Neural cell (in vitro differentiated cells): ENCODE data around the gene LUZP1. TPM values are rescaled to one million over a fixed set of nuclear protein-coding genes. Genes with fewer than 3 reads are reported as not detected.

Source experiments
- H2AFZ ChIP-seq: fragments of 200-600, 300-800 bp; sonication (generic), shearing (Covaris generic); 2 replicates; pipeline ENCODE4 v1.6.0; 2014; ENCODE audit warnings: low read depth, mild to moderate bottlenecking, antibody characterized with exemption, low read length, moderate library complexity
- H3F3A ChIP-seq: fragments of 200-600 bp; shearing (Covaris generic); 2 replicates; pipeline ENCODE4 v1.6.1; 2016; ENCODE audit warnings: mild to moderate bottlenecking, moderate library complexity, mixed read lengths, antibody characterized with exemption, low read length; ENCODE audit not compliant: insufficient read depth, poor library complexity, severe bottlenecking
- H3K27ac ChIP-seq: fragments of 200-600, 300-800 bp; sonication (generic), shearing (Covaris generic); 2 replicates; pipeline ENCODE4 v1.5.1; 2014; ENCODE audit warnings: mild to moderate bottlenecking, low read length, moderate library complexity
- H3K27me3 ChIP-seq: fragments of 300-800, 200-600 bp; sonication (generic), shearing (Covaris generic); 2 replicates; pipeline ENCODE4 v1.6.0; 2014; ENCODE audit warnings: mild to moderate bottlenecking, low read depth, low read length, moderate library complexity; ENCODE audit not compliant: insufficient read depth
- H3K36me3 ChIP-seq: fragments of 300-800, 200-600 bp; sonication (generic), shearing (Covaris generic); 2 replicates; pipeline ENCODE4 v1.5.1; 2014; ENCODE audit warnings: mild to moderate bottlenecking, antibody characterized with exemption, low read length, moderate library complexity; ENCODE audit not compliant: insufficient read depth
- H3K4me2 ChIP-seq: fragments of 300-800, 200-600 bp; sonication (generic), shearing (Covaris generic); 2 replicates; pipeline ENCODE4 v1.6.0; 2014; ENCODE audit warnings: mild to moderate bottlenecking, low read length
- H3K4me3 ChIP-seq: fragments of 300-800, 200-600 bp; sonication (generic), shearing (Covaris generic); 2 replicates; pipeline ENCODE4 v1.5.1; 2014; ENCODE audit warnings: mild to moderate bottlenecking, low read length, moderate library complexity
- H3K79me2 ChIP-seq: fragments of 200-600 bp; shearing (Covaris generic); replicated peaks from 2 replicates; pipeline ENCODE4 v1.6.0; 2014; ENCODE audit warnings: mild to moderate bottlenecking, low read length, moderate library complexity; ENCODE audit not compliant: insufficient read depth
- H3K9ac ChIP-seq: fragments of 300-800, 200-600 bp; sonication (generic), shearing (Covaris generic); 2 replicates; pipeline ENCODE4 v1.6.1; 2016; ENCODE audit warnings: mild to moderate bottlenecking, low read length, mixed read lengths
- H3K9me2 ChIP-seq: fragments of 200-600 bp; shearing (Covaris generic); 2 replicates; pipeline ENCODE4 v1.6.1; 2016; ENCODE audit warnings: mild to moderate bottlenecking, low read length, mixed read lengths; ENCODE audit not compliant: insufficient read depth
- H3K9me3 ChIP-seq: fragments of 200-600, 300-800 bp; sonication (generic), shearing (Covaris generic); 2 replicates; pipeline ENCODE4 v1.6.1; 2016; ENCODE audit warnings: mild to moderate bottlenecking, mixed run types, low read length, moderate library complexity, mixed read lengths
- H4K20me1 ChIP-seq: fragments of 200-600 bp; shearing (Covaris generic); 2 replicates; pipeline ENCODE4 v1.6.1; 2016; ENCODE audit warnings: mild to moderate bottlenecking, mixed run types; ENCODE audit not compliant: insufficient read depth
- CTCF ChIP-seq: fragments of 450-650 bp; IDR thresholded peaks from 2 replicates; pipeline ENCODE4 v1.5.1; 2014; ENCODE audit warnings: antibody characterized with exemption, mild to moderate bottlenecking, moderate library complexity; ENCODE audit not compliant: poor library complexity, severe bottlenecking
- EP300 ChIP-seq: fragments of 450-650 bp; conservative IDR thresholded peaks from 2 replicates; pipeline ENCODE4 v1.6.1; 2014; ENCODE audit warnings: antibody characterized with exemption, mild to moderate bottlenecking, moderate library complexity; ENCODE audit not compliant: poor library complexity, severe bottlenecking
- EZH2 ChIP-seq: fragments of 200-600, 300-800 bp; shearing (Covaris generic), sonication (generic); IDR thresholded peaks from 2 replicates; pipeline ENCODE4 v1.6.1; 2014; ENCODE audit warnings: antibody characterized with exemption, low read length, borderline replicate concordance, mild to moderate bottlenecking; ENCODE audit not compliant: insufficient read depth, poor library complexity, severe bottlenecking
- MXI1 ChIP-seq: fragments of 450-650 bp; conservative IDR thresholded peaks from 2 replicates; pipeline ENCODE4 v1.6.1; 2014; ENCODE audit warnings: antibody characterized with exemption, mild to moderate bottlenecking; ENCODE audit not compliant: poor library complexity, severe bottlenecking
- POLR2AphosphoS5 ChIP-seq: IDR thresholded peaks from 2 replicates; pipeline ENCODE4 v1.6.1; 2012
- RAD21 ChIP-seq: fragments of 450-650 bp; conservative IDR thresholded peaks from 2 replicates; pipeline ENCODE4 v1.6.1; 2014; ENCODE audit warnings: antibody characterized with exemption, mild to moderate bottlenecking, moderate library complexity
- SMC3 ChIP-seq: fragments of 450-650 bp; conservative IDR thresholded peaks from 2 replicates; pipeline ENCODE4 v1.6.1; 2014; ENCODE audit warnings: antibody characterized with exemption, mild to moderate bottlenecking, moderate library complexity; ENCODE audit not compliant: poor library complexity
- TAF1 ChIP-seq: IDR thresholded peaks from 2 replicates; pipeline ENCODE4 v1.6.1; 2012; ENCODE audit warnings: low read depth
- polyA minus RNA-seq: library from RNA; depleted of rRNA, polyadenylated mRNA; stranded (reverse); fragments of >200 nt; gene quantifications from 2 replicates; pipeline ENCODE4 v1.2.3, GENCODE V29; 2014
- polyA plus RNA-seq: library from polyadenylated mRNA; depleted of rRNA; stranded (reverse); fragments of >200 nt; gene quantifications from 2 replicates; pipeline ENCODE4 v1.2.3, GENCODE V29; 2014
- TF ChIP-seq, protein P1 (sequence below): IDR thresholded peaks from 2 replicates; pipeline ENCODE4 v1.6.1; 2012; ENCODE audit warnings: borderline replicate concordance

LUZP1 gene
- polyA plus RNA-seq (2.3 and 3.4 TPM in 2 replicates), polyA minus RNA-seq (14.9 and 19.1 TPM in 2 replicates)

DNA sequence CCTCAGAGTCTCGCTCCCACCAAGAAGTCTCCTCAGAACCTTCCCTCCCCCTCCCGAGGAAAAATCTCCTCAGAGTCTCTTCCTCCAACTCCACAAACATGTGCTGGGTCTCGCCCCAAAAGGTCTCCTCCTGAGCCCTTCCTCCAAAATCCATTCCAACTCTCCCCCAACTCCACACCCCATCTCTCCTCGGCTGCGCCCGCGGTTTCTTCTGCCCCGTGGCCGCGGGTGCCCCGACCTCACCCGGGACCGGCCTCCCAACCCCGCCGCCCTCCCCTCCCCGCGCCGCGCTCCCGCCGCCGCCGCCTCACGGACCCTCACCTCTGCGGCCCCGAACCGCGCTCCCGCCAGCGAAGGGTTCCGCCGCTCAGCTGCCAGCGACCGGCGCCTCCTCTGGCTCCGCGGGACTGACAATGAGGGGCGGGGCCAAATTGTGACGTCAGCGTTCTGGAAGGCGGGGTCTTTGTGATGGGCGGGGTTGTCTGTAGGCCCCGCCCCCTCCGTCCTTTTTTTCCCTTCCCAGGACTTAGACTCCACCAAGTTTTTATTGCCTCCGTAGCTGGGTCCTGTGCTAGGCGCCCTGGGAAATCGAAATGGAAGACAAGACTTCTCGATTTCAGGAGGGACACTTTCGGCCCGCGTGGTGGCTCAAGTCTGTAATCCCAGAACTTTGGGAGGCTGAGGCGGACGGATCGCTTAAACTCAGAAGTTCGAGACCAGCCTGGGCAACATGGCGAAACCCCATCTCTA is at the start of gene LUZP1:
TSS of gene LUZP1 (minus strand) at position 412 of the 750 bp plus-strand sequence.
- Histone ChIP-seq H3F3A (peaks cover 8% of the 10 kb centered on the region), H3K4me3 (peak within 1 kb of the TSS; percentile 94), H3K27ac (peak within 1 kb of the TSS; percentile 75), H3K4me2 (no peak within 1 kb of the TSS), H3K9ac (peak within 1 kb of the TSS; percentile 75), H3K9me3 (no peaks in the 10 kb centered on the region), H3K79me2 (peaks cover 32% of the 10 kb centered on the region), H3K9me2 (no peaks in the 10 kb centered on the region), H4K20me1 (no peaks in the 10 kb centered on the region), H3K36me3 (no peaks in the 10 kb centered on the region), H2AFZ (peak within 1 kb of the TSS; percentile 59), H3K27me3 (no peaks in the 10 kb centered on the region)
- TF ChIP-seq SMC3 (peak; percentile 29), TAF1 (peak; percentile 91), EZH2 (no peak), MXI1 (peak; percentile 88), EP300 (peak; percentile 37), CTCF (peak; percentile 26), POLR2AphosphoS5 (peak; percentile 90), RAD21 (no peak)
- TF ChIP-seq, protein P1, sequence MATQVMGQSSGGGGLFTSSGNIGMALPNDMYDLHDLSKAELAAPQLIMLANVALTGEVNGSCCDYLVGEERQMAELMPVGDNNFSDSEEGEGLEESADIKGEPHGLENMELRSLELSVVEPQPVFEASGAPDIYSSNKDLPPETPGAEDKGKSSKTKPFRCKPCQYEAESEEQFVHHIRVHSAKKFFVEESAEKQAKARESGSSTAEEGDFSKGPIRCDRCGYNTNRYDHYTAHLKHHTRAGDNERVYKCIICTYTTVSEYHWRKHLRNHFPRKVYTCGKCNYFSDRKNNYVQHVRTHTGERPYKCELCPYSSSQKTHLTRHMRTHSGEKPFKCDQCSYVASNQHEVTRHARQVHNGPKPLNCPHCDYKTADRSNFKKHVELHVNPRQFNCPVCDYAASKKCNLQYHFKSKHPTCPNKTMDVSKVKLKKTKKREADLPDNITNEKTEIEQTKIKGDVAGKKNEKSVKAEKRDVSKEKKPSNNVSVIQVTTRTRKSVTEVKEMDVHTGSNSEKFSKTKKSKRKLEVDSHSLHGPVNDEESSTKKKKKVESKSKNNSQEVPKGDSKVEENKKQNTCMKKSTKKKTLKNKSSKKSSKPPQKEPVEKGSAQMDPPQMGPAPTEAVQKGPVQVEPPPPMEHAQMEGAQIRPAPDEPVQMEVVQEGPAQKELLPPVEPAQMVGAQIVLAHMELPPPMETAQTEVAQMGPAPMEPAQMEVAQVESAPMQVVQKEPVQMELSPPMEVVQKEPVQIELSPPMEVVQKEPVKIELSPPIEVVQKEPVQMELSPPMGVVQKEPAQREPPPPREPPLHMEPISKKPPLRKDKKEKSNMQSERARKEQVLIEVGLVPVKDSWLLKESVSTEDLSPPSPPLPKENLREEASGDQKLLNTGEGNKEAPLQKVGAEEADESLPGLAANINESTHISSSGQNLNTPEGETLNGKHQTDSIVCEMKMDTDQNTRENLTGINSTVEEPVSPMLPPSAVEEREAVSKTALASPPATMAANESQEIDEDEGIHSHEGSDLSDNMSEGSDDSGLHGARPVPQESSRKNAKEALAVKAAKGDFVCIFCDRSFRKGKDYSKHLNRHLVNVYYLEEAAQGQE = peak; percentile 67

DNA sequence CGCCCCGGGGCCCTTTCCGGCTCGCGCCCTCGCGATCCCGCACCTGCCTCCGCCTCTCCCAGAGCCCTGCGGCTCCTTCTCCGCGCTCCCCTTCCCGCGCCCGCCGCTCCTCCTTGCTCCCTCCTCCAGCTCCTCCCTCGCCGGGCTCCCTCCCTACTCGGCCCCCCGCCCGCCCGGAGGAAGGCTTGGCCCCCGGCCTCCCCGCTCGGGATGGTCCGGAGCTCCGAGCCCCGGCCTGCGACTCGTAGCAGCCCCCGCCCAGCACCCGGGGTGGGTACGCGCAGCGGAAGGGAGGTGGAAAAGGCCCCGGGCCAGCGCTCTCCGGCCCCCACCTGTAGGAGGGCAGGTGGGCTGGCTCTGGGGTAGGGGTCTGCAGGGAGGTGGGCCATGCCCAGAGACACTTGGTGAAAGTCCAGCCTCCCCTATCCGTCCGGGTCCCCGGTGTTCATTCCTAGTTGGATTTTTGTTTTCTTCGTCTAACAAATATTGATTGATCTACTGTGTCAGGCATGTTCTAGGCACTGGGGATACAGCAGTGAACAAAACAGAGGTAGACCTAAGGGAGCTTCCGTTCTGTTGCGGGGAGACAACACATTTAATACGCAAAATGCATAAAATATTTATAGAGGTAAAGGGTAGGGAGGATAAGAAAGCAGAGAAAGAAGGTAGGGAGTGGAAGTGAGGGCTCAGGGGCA is 48.9 kb upstream of the LUZP1 start, which contains the start of gene HTR1D:
TSS of gene HTR1D (minus strand) at position 82 of the 695 bp plus-strand sequence. CDS start 23,283 bp downstream, outside the sequence.
- H3K79me2 ChIP-seq = no peaks in the 10 kb centered on the region
- no peaks in the 10 kb centered on the region for H3K36me3 ChIP-seq
- H3K9me3 ChIP-seq = no peaks in the 10 kb centered on the region
- H3K9ac ChIP-seq = no peak within 1 kb of the TSS
- H3K27ac ChIP-seq = no peak within 1 kb of the TSS
- no peak for TF ChIP-seq CTCF
- no peak for TF ChIP-seq MXI1
- TF ChIP-seq EZH2 = no peak
- TF ChIP-seq TAF1 = no peak
- no peak for TF ChIP-seq SMC3
- no peak for TF ChIP-seq POLR2AphosphoS5
- no peak for TF ChIP-seq RAD21
- no peak for TF ChIP-seq EP300
- TF ChIP-seq, protein P1 = no peak
- peaks cover 38% of the 10 kb centered on the region for H3K27me3 ChIP-seq
- no peaks in the 10 kb centered on the region for H4K20me1 ChIP-seq
- H3F3A ChIP-seq = no peaks in the 10 kb centered on the region
- no peak within 1 kb of the TSS for H2AFZ ChIP-seq
- H3K4me3 ChIP-seq = peak within 1 kb of the TSS; percentile 55
- H3K4me2 ChIP-seq = no peak within 1 kb of the TSS
- no peaks in the 10 kb centered on the region for H3K9me2 ChIP-seq
